ENCODE measurements around the gene MED8.
A peak's percentile ranks its signal among the peaks of the same experiment; 100 is the strongest.

Gene MED8, protein sequence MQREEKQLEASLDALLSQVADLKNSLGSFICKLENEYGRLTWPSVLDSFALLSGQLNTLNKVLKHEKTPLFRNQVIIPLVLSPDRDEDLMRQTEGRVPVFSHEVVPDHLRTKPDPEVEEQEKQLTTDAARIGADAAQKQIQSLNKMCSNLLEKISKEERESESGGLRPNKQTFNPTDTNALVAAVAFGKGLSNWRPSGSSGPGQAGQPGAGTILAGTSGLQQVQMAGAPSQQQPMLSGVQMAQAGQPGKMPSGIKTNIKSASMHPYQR

DNA sequence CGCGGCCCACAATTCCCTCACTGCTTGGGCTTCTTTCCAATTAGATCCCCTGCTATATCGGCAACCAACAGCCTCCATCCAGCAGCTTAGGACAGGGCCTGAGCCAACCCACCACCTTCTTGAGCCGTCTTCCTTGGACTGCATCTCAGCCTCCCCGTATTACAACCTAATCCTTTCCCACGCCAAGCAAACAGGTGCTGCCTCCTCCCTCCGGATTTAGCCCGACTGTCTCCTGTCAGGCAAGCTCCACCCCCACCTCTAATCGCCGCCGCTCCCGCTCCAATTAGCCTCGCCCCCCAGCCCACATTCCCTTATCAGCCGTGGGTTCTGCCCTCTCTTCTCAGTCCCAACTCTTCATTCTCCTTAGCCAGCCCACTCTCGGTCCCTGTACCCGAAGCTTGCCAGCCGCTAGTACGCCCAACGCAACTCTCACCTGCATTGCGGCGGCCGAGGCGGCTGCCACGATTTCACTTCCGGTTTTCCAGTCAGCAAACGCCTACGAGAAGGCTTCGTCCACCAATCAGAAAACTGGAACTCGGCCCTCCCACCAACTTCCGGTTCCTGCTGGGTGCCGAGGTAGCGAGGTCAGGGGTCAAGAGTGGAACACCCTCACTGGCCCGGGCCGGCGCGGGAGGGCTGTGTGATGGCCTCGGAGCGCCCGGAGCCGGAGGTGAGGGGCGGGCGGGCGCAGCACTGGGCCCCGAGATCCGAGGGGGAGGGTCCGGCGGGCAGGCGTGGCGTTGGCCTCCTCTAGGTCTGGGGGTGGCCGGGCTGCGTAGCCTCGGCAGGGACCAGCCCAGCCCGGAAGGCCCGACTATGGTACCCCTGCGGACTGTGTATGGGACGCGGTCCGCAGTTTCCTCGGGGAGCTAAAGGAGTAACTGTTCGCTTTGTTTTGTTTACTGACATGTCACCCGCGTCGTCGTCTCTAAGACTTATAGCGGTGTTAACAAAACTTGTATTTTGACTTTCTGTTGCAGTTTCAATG is at the start of gene MED8, which contains the start of gene SZT2:
MED8 (minus strand) TSS at position 475 of the 988 bp plus-strand sequence; CDS start at position 439, 36 bp downstream.
SZT2 (plus strand) TSS at position 574 of the 988 bp plus-strand sequence; CDS start at position 644, 70 bp downstream.
- peak; percentile 96 for DNase-seq
- Histone ChIP-seq H3K27ac (ENCODE audit: low read length) (peak within 1 kb of the TSS; percentile 59; the same call in 1 of the 2 replicates), H3K79me2 (ENCODE audit: low read length) (peaks cover 63% of the 10 kb centered on the region), H3K4me1 (ENCODE audit: low read length) (peaks cover 12% of the 10 kb centered on the region; the same call in 1 of the 2 replicates), H3K4me3 (ENCODE audit: low read length) (peak within 1 kb of the TSS; percentile 78), H4K20me1 (ENCODE audit: insufficient read depth, low read length) (no peaks in the 10 kb centered on the region), H3K27me3 (replicated peaks; ENCODE audit: insufficient read depth, low read length) (no peaks in the 10 kb centered on the region), H2AFZ (ENCODE audit: low read length) (peak within 1 kb of the TSS; percentile 67), H3F3A (ENCODE audit: insufficient read depth, low read length) (no peaks in the 10 kb centered on the region), H3K36me3 (replicated peaks; ENCODE audit: insufficient read depth, low read length) (peaks cover 10% of the 10 kb centered on the region; the same call in 1 of the 2 replicates), H3K4me2 (ENCODE audit: low read depth, low read length) (peak within 1 kb of the TSS; percentile 97), H3K9me3 (replicated peaks; ENCODE audit: insufficient read depth, low read length) (no peaks in the 10 kb centered on the region), H3K9ac (ENCODE audit: low read length) (peak within 1 kb of the TSS; percentile 82), H3K9me2 (replicated peaks; ENCODE audit: insufficient read depth, low read length) (no peaks in the 10 kb centered on the region)
- TF ChIP-seq EZH2 (optimal IDR thresholded peaks at IDR 0.05; ENCODE audit: low read depth, low read length), result no peak
- no peak for TF ChIP-seq EZH2phosphoT487 (IDR thresholded peaks at IDR 0.05; ENCODE audit: low read length)

DNA sequence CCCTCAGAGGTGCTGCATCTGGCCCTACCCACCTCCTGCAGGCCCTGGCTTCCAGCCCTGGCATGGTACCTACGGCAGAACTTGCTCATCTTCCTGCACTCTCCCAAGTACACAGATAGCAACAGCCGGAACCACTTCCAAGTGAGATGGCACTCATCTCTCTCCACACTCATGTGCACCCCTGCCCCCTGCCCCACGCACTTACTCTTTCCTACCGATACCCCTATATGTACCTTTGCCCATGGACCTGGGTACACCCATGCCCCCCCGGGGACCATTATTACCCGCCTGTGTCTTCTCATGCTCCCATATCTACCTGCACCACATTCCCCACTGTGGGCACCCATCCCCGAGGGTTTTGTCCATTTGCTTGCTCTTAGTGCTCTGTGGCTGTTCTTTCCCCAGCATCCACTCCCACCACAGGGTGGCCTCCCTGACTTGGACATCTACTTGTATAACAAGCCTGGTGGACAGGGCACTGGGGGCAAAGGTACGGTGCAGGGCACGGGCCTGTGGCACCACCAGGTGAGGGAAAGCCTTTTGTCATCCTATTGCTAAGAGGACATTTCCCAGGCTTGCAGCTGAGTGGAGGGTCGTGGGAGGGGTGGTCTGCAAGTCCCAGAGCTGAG is 49.5 kb upstream of the MED8 start:
- no peaks in the 10 kb centered on the region for H3K9me3 ChIP-seq (replicated peaks; ENCODE audit: insufficient read depth, low read length)
- no peaks in the 10 kb centered on the region for H3F3A ChIP-seq (ENCODE audit: insufficient read depth, low read length)
- H3K4me2 ChIP-seq (ENCODE audit: low read depth, low read length), result no peak overlapping the region
- no peaks in the 10 kb centered on the region for H4K20me1 ChIP-seq (ENCODE audit: insufficient read depth, low read length)
- TF ChIP-seq EZH2 (optimal IDR thresholded peaks at IDR 0.05; ENCODE audit: low read depth, low read length), result no peak
- TF ChIP-seq EZH2phosphoT487 (IDR thresholded peaks at IDR 0.05; ENCODE audit: low read length), result no peak
- TF ChIP-seq, protein P1, sequence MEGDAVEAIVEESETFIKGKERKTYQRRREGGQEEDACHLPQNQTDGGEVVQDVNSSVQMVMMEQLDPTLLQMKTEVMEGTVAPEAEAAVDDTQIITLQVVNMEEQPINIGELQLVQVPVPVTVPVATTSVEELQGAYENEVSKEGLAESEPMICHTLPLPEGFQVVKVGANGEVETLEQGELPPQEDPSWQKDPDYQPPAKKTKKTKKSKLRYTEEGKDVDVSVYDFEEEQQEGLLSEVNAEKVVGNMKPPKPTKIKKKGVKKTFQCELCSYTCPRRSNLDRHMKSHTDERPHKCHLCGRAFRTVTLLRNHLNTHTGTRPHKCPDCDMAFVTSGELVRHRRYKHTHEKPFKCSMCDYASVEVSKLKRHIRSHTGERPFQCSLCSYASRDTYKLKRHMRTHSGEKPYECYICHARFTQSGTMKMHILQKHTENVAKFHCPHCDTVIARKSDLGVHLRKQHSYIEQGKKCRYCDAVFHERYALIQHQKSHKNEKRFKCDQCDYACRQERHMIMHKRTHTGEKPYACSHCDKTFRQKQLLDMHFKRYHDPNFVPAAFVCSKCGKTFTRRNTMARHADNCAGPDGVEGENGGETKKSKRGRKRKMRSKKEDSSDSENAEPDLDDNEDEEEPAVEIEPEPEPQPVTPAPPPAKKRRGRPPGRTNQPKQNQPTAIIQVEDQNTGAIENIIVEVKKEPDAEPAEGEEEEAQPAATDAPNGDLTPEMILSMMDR (IDR thresholded peaks at IDR 0.05; ENCODE audit: low read length), result no peak
- no peak overlapping the region for H3K27ac ChIP-seq (ENCODE audit: low read length)
- no peaks in the 10 kb centered on the region for H3K4me1 ChIP-seq (ENCODE audit: low read length)
- no peaks in the 10 kb centered on the region for H3K79me2 ChIP-seq (ENCODE audit: low read length)
- H3K9ac ChIP-seq (ENCODE audit: low read length), result no peak overlapping the region
- DNase-seq, result no peak
- H3K4me3 ChIP-seq (ENCODE audit: low read length), result no peak overlapping the region
- H3K36me3 ChIP-seq (replicated peaks; ENCODE audit: insufficient read depth, low read length), result no peaks in the 10 kb centered on the region; the same call in 1 of the 2 replicates
- H3K9me2 ChIP-seq (replicated peaks; ENCODE audit: insufficient read depth, low read length), result no peaks in the 10 kb centered on the region
- H2AFZ ChIP-seq (ENCODE audit: low read length), result no peak overlapping the region
- no peaks in the 10 kb centered on the region for H3K27me3 ChIP-seq (replicated peaks; ENCODE audit: insufficient read depth, low read length)

DNA sequence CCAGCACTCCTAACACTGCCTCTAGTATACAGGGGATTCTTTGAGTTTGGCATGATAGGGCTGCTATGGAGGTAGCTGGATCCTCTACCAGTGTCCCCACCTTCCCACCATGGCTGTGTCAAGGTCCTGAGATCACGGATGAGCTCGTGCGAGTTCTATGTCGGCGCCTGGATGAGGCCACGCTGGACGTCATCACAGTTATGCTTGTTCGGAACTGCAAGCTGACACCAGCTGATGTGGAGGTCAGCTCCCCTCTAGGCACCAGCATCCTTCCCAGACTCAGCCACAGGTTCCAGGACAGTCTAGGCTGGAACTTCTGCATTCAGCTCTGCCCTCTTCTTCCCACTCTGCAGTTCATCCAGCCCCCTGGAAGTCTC is 49.0 kb upstream of the MED8 start:
- Histone ChIP-seq H3K9me3 (replicated peaks; ENCODE audit: insufficient read depth, low read length) (no peaks in the 10 kb centered on the region), H3K36me3 (replicated peaks; ENCODE audit: insufficient read depth, low read length) (no peaks in the 10 kb centered on the region; the same call in 1 of the 2 replicates), H3K4me2 (ENCODE audit: low read depth, low read length) (no peak overlapping the region), H3K4me3 (ENCODE audit: low read length) (no peak overlapping the region), H3K4me1 (ENCODE audit: low read length) (no peaks in the 10 kb centered on the region), H3K27ac (ENCODE audit: low read length) (no peak overlapping the region), H4K20me1 (ENCODE audit: insufficient read depth, low read length) (no peaks in the 10 kb centered on the region), H3K79me2 (ENCODE audit: low read length) (no peaks in the 10 kb centered on the region), H2AFZ (ENCODE audit: low read length) (no peak overlapping the region), H3K27me3 (replicated peaks; ENCODE audit: insufficient read depth, low read length) (no peaks in the 10 kb centered on the region), H3K9me2 (replicated peaks; ENCODE audit: insufficient read depth, low read length) (no peaks in the 10 kb centered on the region), H3K9ac (ENCODE audit: low read length) (no peak overlapping the region), H3F3A (ENCODE audit: insufficient read depth, low read length) (no peaks in the 10 kb centered on the region)
- TF ChIP-seq, protein P1 (IDR thresholded peaks at IDR 0.05; ENCODE audit: low read length), result no peak
- TF ChIP-seq EZH2 (optimal IDR thresholded peaks at IDR 0.05; ENCODE audit: low read depth, low read length) (no peak), EZH2phosphoT487 (IDR thresholded peaks at IDR 0.05; ENCODE audit: low read length) (no peak)
- no peak for DNase-seq
